Measurements from ENCODE around the gene BCAP29.

GRCh38 chr7:107543338-107543993 is 36.6 kb upstream of the BCAP29 start:
- TF ChIP-seq CTCF (IDR thresholded peaks at IDR 0.05), result no peak
- TF ChIP-seq POLR2A (IDR thresholded peaks at IDR 0.05), result no peak

All from testis (tissue), 2 donors.